ENCODE measurements around the gene ZNF281.

ZNF281 gene

DNA sequence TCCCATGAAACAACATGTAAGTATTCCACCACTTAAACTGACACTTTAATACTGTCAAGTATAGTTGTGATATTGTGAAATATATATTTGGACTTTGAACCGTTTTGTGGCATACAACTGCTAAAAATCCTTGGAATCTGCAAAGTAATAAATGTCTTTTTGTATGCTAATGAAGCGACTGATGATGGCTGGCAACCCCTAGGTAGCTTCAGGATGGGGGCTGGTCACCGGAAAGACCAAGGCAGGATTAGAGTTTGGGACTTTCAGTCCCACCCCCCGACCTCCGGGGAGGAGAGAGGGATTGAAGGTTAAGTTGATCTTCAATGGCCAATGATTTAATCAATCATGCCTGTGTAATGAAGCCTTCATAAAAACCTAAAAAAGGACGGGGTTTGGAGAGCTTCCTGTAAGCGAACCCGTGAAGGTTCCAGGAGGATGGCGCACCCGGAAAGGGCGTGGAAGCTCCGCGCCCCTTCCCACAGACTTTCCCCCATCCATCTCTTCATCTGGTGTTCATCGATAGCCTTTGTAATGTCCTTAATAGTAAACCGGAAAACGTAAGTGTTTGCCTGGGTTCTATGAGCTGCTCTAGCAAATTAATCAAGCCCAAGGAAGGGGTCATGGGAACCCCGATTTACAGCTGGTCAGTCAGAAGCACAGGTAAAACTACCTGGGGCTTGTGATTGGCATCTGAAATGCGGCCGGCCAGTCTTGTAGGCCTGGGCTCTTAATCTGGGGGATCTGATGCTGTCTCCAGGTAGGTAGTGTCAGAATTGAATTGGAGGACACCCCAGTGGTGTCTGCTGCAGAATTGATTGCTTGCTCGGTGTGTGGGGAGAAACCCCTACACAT lies 1.8 kb upstream of the ZNF281 start:
- no peaks in the 10 kb centered on the region for H3K9me2 ChIP-seq (replicated peaks; ENCODE audit: control insufficient read depth, low read length)
- no peak for TF ChIP-seq EZH2phosphoT487 (IDR thresholded peaks at IDR 0.05; ENCODE audit: borderline replicate concordance, low read length)
- TF ChIP-seq, protein P1, sequence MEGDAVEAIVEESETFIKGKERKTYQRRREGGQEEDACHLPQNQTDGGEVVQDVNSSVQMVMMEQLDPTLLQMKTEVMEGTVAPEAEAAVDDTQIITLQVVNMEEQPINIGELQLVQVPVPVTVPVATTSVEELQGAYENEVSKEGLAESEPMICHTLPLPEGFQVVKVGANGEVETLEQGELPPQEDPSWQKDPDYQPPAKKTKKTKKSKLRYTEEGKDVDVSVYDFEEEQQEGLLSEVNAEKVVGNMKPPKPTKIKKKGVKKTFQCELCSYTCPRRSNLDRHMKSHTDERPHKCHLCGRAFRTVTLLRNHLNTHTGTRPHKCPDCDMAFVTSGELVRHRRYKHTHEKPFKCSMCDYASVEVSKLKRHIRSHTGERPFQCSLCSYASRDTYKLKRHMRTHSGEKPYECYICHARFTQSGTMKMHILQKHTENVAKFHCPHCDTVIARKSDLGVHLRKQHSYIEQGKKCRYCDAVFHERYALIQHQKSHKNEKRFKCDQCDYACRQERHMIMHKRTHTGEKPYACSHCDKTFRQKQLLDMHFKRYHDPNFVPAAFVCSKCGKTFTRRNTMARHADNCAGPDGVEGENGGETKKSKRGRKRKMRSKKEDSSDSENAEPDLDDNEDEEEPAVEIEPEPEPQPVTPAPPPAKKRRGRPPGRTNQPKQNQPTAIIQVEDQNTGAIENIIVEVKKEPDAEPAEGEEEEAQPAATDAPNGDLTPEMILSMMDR (IDR thresholded peaks at IDR 0.05; ENCODE audit: low read depth, low read length, poor library complexity, severe bottlenecking): no peak
- peaks cover 25% of the 10 kb centered on the region for H3K36me3 ChIP-seq (ENCODE audit: control insufficient read depth, low read length)
- H3K79me2 ChIP-seq (ENCODE audit: control insufficient read depth, low read length): peaks cover 32% of the 10 kb centered on the region
- peaks cover 17% of the 10 kb centered on the region for H3F3A ChIP-seq (ENCODE audit: control insufficient read depth, insufficient read depth)
- H4K20me1 ChIP-seq (ENCODE audit: control insufficient read depth, insufficient read depth, low read depth, low read length): peaks cover 22% of the 10 kb centered on the region; the same call in 1 of the 2 replicates
- H3K4me3 ChIP-seq (ENCODE audit: low read length): no peak overlapping the region
- H3K9me3 ChIP-seq (ENCODE audit: control insufficient read depth, insufficient read depth, low read length): no peaks in the 10 kb centered on the region
- 0 out of 2 replicates have a peak, but pooled peaks cover 2% of the 10 kb centered on the region for H3K27me3 ChIP-seq (ENCODE audit: control insufficient read depth, low read length)
- H3K4me2 ChIP-seq (ENCODE audit: low read length): peak overlapping the region; percentile 80; the same call in 1 of the 2 replicates
- H3K27ac ChIP-seq (ENCODE audit: low read depth, low read length): no peak overlapping the region
- H3K4me1 ChIP-seq (ENCODE audit: control insufficient read depth, low read length): peaks cover 34% of the 10 kb centered on the region

DNA sequence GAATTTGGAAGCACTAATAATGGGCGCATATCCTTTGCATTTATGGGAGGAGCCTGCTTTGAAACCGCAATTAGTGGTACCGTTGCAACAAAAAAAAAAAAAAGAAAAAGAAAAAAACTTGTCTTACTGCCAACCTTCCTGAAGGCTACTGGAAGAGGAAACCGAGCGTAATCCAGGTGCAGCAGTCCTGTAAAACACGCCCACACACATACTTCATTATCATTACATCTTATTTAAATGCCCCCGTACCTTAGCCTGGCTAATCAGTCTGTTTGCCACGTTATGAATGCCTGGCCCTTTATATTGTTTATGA lies 686 bp upstream of the ZNF281 start:
- Histone ChIP-seq H3K36me3 (ENCODE audit: control insufficient read depth, low read length) (peaks cover 36% of the 10 kb centered on the region), H3K9me2 (replicated peaks; ENCODE audit: control insufficient read depth, low read length) (no peaks in the 10 kb centered on the region), H3K4me2 (ENCODE audit: low read length) (peak overlapping the region; percentile 80), H3K9me3 (ENCODE audit: control insufficient read depth, insufficient read depth, low read length) (no peaks in the 10 kb centered on the region), H3K4me1 (ENCODE audit: control insufficient read depth, low read length) (peaks cover 45% of the 10 kb centered on the region), H3K27ac (ENCODE audit: low read depth, low read length) (peak overlapping the region; percentile 90), H3F3A (ENCODE audit: control insufficient read depth, insufficient read depth) (peaks cover 17% of the 10 kb centered on the region), H3K79me2 (ENCODE audit: control insufficient read depth, low read length) (peaks cover 43% of the 10 kb centered on the region), H4K20me1 (ENCODE audit: control insufficient read depth, insufficient read depth, low read depth, low read length) (peaks cover 22% of the 10 kb centered on the region; the same call in 1 of the 2 replicates), H3K27me3 (ENCODE audit: control insufficient read depth, low read length) (0 out of 2 replicates have a peak, but pooled peaks cover under 1% of the 10 kb centered on the region), H3K4me3 (ENCODE audit: low read length) (peak overlapping the region; percentile 98)
- TF ChIP-seq, protein P1 (IDR thresholded peaks at IDR 0.05; ENCODE audit: low read depth, low read length, poor library complexity, severe bottlenecking): no peak
- TF ChIP-seq EZH2phosphoT487 (IDR thresholded peaks at IDR 0.05; ENCODE audit: borderline replicate concordance, low read length): no peak

DNA sequence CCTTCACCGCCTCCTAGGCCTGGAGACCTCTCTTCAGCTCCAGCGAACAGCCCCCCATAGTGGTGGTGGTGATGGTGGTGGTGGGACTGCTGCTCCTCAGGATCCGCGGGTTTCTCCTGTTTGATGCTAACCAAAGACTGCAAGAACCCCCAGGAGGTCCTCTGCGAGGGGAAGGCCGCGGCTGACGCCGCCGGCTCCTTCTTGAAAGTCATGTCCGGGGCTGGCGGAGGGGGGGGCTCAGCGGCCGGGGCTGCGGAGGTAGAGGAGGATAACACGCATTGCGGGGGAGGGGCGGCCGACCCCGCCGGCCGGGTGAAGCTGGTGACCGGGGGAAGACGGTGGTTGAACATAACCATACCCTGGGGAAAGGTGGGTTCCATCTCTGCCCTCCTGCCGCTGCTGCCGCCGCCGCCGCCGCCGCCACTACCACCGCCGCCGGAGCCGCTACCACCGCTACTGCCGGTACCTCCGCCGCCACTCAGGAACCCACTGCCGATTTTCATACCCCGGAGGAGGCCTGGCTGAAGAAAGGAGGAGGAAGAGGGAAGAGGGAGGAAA lies 554 bp downstream of the ZNF281 start:
- Histone ChIP-seq H3F3A (ENCODE audit: control insufficient read depth, insufficient read depth) (peaks cover 17% of the 10 kb centered on the region), H3K36me3 (ENCODE audit: control insufficient read depth, low read length) (peaks cover 47% of the 10 kb centered on the region), H3K4me1 (ENCODE audit: control insufficient read depth, low read length) (peaks cover 50% of the 10 kb centered on the region), H3K79me2 (ENCODE audit: control insufficient read depth, low read length) (peaks cover 51% of the 10 kb centered on the region), H3K27me3 (ENCODE audit: control insufficient read depth, low read length) (no peaks in the 10 kb centered on the region), H4K20me1 (ENCODE audit: control insufficient read depth, insufficient read depth, low read depth, low read length) (peaks cover 22% of the 10 kb centered on the region; the same call in 1 of the 2 replicates), H3K27ac (ENCODE audit: low read depth, low read length) (peak overlapping the region; percentile 90; the same call in 1 of the 2 replicates), H3K4me2 (ENCODE audit: low read length) (peak overlapping the region; percentile 80), H3K9me2 (replicated peaks; ENCODE audit: control insufficient read depth, low read length) (no peaks in the 10 kb centered on the region), H3K4me3 (ENCODE audit: low read length) (peak overlapping the region; percentile 98), H3K9me3 (ENCODE audit: control insufficient read depth, insufficient read depth, low read length) (no peaks in the 10 kb centered on the region)
- no peak for TF ChIP-seq EZH2phosphoT487 (IDR thresholded peaks at IDR 0.05; ENCODE audit: borderline replicate concordance, low read length)
- TF ChIP-seq, protein P1 (IDR thresholded peaks at IDR 0.05; ENCODE audit: low read depth, low read length, poor library complexity, severe bottlenecking): no peak
